GM18499 (cell line): ENCODE results near the gene PRKAR1B.

Experiments used
- ATAC-seq: cut with Tn5 transposase; IDR thresholded peaks from one replicate; pipeline ENCODE4 v1.9.1; 2021; ENCODE audit warnings: moderate number of reproducible peaks; ENCODE audit not compliant: insufficient read depth, unreplicated experiment

The PRKAR1B gene

DNA sequence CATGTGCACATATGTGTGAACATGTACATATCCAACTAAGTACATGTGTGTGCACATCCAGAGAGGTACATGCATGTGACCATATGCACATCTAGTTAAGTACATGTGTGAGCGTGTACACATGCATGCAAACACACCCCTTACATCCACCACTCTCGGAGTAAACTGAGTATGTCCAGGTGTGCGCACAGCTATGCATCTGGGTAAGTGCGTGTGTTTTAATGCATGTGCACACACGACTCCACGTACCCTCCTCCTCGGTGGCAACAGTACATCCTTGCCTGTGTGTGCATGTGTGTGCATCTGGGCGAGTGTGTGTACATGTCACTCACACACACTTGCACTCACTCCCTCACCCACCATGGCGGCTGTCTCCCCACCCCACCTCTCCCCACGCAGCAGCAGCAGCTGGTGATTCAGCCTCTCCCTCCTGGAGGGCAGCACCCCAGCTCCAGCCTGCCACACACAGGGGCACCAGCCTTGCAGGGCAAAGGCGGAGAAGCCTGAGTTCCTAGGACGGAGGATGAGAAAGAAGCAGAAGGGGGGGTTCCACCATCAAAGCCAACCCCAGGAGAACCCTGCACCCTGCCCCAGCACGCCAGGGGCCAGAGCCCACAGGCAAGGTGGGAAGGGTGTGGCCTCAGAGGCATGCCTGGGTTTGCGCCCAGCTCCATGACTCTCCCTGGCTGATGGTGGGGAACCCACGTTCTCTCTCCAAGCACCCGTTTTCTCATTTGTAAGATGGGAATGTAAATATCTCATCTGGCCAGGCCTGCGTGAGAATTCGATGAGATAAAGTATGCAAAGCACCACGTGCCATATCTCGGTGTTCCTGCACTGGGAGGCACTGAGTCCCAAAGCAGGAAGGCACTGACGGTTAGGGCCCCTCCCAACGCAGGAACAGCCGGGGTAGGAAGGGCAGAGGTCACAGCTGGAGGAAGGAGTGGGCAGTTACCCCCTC lies 28.3 kb downstream of the PRKAR1B start:
- no peak for ATAC-seq

DNA sequence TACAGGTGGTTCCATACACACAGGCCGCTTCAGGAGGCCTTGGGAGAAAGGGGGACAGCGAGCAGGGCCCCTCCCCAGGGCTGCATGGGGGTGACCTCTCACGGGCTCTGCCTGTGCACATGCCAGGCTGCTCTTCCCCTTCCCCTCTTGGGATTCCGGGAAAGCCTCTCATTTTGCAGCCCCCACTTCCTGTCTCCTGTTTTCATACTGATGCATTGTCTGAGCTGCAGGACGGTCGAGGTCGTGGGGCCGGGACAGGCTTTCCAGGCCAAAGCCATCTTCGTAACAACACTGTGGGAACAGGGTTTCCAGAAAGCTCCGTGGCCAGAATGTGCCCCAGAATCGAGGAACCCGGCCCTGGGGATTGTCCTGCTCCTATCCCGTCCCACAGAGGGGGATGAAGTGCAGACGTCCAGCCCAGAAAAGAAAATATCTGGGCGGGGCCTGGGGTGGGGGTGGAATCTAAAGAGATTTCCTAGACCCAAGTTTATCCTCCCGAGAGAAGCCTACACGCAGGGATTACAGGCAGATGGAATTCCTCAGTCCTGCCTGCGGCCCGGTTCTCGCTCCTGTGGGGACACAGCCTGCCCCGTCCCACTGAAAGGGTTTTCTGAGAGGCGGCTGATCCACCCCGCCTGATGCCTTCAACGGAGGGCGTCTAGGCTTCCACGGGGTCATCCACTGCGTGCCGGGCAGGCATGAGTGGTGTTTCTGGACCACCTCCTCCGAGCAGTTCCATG lies 30.1 kb downstream of the PRKAR1B start:
- ATAC-seq = no peak

DNA sequence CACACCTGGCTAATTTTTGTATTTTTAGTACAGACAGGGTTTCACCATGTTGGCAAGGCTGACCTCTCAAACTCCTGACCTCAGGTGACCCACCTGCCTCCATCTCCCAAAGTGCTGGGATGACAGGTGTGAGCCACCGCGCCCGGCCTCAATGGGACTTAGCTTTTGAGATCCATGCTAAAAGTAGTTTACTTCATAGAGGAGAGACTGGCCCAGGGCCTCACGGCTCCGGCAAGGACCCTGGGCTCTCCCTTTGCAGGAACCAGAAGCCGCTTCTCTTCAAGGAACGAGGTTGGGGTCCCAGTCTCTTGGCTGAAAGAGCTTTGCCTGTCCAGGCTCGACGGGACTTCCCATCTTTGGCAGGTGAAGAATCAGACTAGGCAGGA lies 30.7 kb downstream of the PRKAR1B start:
- no peak for ATAC-seq

DNA sequence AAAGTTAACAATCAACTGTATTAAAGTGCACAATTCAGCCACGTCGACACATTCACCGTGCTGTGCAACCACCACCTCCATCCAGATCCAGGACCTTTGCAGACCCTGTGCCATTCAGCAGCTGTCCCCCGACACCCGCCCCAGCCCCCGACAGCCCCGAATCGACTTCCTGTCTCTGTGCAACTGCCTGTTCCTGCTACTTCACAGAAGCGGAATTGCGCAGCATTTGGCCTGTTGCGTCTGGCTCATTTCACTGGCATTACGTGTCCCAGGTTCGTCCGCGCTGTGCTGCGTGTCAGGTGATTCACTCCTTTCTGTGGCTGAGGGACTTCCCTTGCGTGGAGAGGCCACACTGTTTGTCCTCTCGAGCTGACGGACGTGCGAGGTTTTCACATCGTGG lies 33.8 kb downstream of the PRKAR1B start:
- no peak for ATAC-seq

DNA sequence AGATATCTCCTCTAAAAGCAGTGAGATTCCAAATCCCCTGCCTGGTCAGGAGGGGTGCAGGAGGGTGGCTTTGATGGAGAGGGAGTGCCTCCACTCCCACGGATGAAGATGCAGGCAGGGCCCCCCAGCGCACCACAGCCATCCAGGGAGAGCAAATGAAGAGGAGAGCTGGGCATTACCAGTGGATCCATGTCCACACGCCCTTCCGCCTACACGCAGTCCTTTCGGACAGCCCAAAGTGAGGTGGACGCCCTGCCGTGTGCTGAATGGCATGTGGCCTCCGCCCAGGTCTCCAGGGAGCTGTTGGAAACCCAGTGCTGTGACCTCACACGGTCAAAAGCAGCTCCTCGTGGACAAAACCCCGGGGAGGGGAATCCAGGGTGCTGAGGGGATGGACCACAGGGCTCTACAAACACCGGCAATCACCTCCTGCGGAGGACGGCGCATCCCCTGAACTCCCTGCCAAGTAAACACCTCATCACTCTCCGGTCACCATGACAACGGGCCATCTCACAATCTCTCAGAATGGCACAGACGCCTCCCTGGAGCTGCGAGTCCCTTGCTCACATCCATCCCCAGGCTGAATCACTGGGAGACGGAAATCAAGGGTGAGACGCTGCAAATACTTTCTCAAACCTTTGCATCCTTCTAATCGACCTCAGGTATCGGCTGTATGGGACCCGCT lies 35.6 kb downstream of the PRKAR1B start:
- ATAC-seq = no peak

DNA sequence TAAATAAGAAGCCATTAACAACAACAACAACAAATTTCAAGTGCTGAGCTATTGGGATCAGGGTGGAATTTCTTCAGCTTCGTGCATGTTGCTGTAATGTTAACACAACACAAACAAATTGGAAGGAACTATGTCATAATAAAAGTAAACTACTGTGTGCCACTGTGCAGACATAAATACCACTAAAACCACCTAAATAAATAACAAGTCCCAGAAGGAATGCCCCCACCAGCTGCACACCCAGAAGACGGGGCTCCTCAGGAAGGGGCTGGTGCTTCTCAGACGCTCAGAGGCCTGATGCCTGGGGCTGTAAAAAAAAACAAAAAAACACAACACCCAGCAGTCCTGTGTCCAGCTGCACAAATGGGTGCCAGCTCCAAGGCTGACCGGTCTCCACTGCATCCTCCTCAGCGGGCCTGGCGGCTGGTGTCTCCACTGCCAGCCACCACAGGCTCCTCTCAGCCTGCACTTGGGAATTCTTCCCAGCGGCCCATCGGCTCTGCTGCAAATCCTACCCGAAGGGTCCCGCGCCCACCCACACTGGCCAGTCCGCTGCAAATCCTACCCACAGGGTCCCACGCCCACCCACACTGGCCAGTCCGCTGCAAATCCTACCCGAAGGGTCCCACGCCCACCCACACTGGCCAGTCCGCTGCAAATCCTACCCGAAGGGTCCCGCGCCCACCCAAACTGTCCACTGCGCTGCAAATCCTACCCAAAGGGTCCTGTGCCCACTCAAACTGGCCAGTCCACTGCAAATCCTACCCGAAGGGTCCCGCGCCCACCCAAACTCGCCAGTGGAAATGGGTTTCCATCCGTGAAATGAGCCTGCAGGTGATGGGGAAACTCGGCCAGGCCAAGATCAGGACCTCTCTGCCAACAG lies 36.4 kb downstream of the PRKAR1B start:
- ATAC-seq = no peak

DNA sequence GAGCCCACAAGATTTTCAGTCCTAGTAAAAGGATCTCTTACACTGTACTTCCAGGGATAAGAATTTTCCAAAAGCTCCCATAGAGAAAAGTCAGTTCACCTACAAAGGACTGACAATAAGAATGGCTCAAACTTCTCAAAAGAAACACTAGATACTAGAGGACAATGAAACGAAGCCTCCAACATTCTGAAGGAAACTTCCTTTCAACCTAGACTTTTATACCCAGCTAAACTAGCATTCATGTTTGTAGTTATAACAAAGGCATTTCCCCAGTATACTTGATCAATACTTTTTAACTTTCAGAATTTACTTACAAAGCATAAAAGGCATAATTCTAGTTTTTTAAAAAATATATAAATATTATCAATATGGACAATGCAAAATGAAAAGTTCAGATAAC lies 41.5 kb downstream of the PRKAR1B start:
- ATAC-seq = no peak

DNA sequence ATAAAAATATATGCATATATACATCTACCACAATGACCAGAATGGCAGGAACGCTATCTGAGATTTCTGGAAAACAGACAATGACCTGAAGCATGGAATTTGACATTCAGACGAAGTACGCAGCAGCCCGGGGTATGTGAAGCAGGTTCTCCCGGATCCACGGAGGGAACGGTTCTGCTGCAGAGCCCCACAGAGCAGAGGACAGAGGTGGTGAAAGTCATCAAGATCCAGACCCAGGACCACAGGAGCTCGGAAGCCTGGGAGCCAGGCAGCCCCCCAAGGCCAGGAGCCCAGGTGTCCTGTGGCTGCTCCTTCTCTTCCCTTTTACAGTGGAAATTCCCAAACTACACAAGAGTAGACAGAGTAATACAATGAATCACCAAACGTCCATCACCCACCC lies 42.7 kb downstream of the PRKAR1B start:
- ATAC-seq = no peak

DNA sequence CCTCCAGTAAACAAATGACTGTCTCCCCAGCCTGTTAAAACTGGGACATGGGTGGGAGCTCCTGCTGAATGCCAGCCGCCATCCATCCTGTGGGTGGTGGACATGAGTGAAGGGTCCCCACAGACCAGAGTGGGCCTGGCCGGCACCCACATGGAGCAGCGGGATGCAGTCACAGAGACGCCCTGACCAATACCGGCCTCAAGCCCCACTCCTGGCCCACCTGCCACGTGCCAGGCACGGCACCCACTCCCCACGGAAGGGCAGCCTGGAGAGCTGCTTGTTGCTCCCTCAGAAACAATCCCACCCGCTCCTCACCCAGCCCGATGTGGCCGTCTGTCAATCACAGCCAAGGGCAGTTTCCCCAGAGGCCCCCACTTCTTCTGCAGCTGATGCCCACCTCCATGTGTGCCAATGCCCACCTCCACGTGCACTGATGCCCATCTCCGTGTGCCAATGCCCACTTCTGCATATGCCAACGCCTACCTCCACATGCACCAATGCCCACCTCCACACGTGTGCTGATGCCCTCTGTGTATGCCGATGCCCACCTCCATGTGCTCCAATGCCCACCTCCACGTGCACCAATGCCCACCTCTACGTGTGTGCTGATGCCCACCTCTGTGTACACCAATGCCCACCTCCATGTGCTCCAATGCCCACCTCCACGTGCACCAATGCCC lies 43.4 kb downstream of the PRKAR1B start:
- ATAC-seq = no peak

DNA sequence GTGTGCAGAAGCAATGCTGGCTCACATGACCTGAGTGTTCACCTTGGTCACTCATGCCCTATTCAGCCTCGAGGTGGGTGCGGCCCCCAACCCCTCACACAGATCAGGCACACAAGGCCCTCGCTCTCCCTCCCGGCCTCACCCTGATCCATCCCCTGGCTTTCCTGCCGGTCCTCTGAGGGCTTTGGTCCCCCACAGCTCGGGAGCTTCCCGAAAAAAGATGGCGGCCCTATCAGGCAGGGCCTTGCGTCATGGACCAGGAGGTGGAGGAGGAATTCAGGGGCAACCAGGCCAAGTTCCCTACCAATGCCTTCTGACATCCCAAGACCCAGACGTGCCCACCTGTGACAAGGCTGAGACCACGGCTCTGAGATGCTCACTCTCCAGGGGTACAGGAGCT lies 44.3 kb downstream of the PRKAR1B start:
- no peak for ATAC-seq

DNA sequence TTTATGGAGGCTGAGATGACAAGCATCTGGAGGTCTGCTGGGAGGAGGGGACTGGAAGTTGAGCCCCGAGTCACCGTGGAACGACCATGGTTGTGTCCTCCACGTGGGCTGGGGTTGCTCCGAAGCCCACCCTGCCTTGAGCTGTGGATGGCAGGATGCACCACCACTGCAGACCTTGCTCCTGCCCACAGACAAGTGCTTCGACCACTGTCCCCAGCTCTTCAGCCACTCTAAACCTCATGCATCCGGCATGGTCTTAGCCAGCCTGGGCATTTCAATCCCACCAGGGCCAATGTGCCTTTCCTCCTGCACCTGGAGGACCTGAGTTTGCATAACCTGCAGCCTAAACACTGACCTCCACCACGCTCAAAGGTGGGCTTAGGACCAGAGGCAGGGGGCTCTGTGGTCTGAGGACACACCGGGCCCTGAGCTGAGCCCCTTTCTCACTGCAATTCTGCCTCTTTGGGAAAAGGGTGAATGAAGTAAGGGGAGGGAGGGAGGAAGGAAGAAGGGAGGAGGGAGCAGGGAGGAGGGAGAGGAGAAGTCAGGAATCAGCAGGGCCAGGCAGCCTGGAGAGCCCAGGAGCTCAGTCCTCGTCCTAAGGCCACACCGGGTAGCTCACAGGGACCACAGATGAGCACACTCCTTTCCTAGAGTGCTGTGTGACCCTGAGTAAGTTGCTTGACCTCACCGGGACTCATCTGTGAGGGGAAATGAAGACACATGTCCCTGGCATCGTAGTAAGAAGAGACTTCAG lies 45.4 kb downstream of the PRKAR1B start:
- ATAC-seq = no peak

DNA sequence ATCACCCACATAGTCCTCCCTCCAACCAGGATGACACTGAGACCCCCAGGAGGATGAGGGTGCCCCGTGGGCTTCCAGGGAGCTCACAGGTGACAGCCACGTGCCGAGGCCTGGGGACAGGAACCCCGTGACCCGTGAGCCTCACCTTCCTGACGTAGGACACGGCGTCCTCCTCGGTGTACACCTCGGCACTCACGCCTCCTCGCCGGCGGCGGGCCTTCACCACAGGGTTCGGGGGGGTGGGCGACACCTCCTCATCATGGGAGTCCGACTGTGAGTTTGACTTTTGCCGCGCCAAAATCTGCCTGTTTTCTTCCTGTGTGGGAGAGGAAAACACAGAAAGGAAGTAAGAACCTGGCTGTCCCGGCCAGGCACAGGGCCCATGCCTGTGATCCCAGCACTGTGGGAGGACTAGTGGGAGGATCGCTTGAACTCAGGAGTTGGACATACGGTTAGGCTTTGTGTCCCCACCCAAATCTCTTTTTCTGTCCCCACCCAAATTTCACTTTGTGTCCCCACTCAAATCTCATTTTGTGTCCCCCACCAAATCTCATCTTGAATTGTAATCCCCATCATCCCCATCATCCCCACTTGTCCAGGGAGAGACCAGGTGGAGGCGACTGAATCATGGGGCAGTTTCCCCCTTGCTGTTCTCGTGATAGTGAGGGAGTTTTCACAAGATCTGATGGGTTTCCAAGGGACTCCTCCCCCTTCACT lies 46.5 kb downstream of the PRKAR1B start:
- no peak for ATAC-seq

DNA sequence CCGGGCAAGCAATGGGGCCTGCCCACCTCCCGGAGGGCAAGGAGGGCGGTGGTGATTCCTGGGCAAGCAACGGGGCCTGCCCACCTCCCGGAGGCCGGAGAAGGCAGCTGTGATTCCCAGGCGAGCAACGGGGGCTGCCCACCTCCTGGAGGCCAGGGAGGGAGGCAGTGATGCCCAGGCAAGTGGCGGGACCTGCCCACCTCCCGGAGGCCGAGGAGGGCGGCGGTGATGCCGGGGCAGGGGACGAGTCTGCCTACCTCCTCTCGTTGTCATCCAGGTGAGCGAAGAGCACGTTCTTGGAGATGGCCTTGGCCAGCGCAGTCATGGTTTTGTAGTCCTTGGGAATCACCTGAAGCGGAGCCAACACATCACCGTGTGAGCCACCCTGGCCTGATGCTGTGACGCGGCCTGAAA lies 50.1 kb downstream of the PRKAR1B start:
- no peak for ATAC-seq

DNA sequence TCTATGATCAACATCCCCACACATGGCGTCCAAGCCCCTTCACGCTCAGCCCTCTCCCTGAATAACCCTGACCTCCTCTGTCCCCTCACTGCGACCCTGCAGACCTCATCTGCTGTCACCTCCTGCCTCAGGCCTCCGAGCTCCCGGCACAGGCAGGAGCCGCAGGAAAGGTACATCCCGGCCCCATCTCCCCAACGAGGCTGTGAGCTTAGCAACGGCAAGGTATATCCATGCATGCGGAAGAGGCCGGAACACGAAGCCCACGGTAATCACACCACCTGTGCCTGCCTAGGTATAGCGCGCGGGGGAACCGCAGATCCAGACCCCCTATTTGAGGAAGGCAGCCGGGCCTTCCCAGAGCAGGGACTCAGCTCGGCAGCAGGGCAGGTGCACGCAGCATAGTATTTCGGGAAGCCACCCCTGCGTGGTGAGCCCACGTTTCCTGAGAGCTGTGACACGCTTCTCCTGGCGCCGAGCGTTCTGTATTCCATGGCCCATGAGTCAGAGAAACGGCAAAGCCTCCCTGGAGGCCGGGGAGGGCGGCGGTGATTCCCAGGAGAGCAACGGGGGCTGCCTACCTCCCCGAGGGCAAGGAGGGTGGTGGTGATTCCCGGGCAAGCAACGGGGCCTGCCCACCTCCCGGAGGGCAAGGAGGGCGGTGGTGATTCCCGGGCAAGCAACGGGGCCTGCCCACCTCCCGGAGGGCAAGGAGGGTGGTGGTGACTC lies 50.7 kb downstream of the PRKAR1B start:
- ATAC-seq = no peak

DNA sequence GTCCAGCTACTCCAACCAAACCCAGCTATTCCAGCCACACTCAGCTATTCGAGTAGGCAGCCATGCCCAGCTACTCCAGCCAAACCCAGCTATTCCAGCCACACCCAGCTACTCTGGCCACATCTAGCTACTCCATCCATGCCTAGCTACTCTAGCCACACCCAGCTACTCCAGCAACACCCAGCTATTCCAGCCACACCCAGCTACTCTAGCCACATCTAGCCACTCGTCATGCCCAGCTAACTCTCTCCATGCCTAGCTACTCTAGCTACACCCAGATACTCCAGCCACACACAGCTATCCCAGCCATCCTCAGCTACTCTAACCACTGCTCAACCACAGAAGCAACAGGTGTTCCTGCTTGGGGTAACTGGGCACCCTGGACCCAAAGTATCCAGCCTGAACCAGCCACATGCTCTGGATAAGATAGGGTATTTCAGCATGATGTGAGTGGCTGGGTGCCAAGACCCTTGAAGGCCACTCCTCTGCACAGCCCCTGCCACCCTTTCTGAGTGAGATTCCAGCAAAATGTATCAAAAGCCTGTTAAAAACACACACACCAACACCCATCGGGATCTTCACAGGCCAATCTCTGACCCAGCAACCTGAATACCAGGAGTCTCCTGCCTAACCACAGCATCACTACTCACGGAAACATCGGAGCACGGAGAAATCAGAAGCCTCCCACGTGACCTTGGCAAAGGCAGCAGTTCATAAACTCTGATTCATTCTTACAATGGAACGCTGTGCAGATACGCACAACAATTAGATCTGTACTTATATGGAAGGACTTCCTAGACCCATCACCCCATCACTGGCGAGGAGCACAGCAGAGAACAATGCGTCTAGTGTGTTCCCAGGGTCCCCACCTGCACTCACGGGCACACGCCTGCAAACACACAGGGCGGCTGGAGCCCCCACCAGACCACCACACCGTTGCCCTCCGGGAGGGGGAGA lies 52.3 kb downstream of the PRKAR1B start:
- ATAC-seq = no peak

DNA sequence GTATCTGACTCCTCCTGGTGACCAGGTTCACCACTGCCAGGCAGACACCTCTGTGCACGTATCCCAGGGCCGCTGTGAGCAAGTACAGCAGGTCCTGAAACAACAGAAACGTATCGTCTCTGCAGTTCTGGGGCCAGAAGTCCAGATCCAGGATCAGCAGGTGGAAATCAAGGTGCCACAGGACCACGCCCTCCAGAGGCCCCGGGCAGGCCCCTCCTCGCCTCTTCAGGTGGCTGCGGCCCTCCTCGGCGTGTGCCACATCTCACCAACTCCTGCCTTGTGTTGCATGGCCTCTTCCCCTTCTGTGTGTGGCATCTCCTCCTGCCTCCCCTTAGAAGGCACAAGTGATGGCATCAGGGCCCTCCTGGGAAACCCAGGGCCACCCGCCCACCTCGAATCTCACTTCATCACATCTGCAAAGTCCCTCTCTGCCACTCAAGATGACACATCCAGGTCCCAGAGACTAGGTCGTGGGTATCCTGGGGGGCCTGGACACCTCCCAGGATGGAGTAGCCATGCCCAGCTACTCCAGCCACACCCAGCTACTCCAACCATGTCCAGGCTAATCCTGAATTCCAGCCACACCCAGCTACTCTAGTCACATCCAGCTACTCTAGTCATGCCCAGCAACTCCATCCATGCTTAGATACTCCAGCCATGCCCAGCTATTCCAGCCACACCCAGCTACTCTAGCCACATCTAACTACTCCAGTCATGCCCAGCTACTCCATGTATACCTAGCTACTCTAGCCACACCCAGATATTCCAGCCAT lies 53.2 kb downstream of the PRKAR1B start:
- ATAC-seq = no peak
